GM12878 (cell line): Measurements from ENCODE around the gene IL19. TPM values are rescaled to one million over a fixed set of nuclear protein-coding genes. Genes with fewer than 3 reads are reported as not detected.

ENCODE experiments used
- BCL11A ChIP-seq: IDR thresholded peaks from 2 replicates; pipeline ENCODE4 v1.6.1; 2011; ENCODE audit warnings: low read depth, low read length
- BHLHE40 ChIP-seq, 2 experiments: fragments of 450-650 bp in 1 of 2; IDR thresholded peaks; 2 replicates each; pipeline ENCODE4 v1.6.1; 2011 to 2017; ENCODE audit warnings: low read depth in 2 of 2, borderline replicate concordance in 1 of 2, improper control_type of control experiment in 1 of 2, low read length in 1 of 2, mild to moderate bottlenecking in 1 of 2
- DPF2 ChIP-seq: fragments of 450-650 bp; IDR thresholded peaks from 2 replicates; pipeline ENCODE4 v1.6.1; 2017; ENCODE audit warnings: mild to moderate bottlenecking
- GABPA ChIP-seq: IDR thresholded peaks from 2 replicates; pipeline ENCODE4 v1.6.1; 2014; ENCODE audit warnings: antibody characterized with exemption, low read depth, mild to moderate bottlenecking, inconsistent platforms
- HCFC1 ChIP-seq: fragments of 150-350 bp; IDR thresholded peaks from 2 replicates; pipeline ENCODE4 v1.6.1; 2014; ENCODE audit warnings: low read length
- MTA2 ChIP-seq: fragments of 450-650 bp; IDR thresholded peaks from 2 replicates; pipeline ENCODE4 v1.6.1; 2016; ENCODE audit warnings: low read depth, mild to moderate bottlenecking, moderate library complexity
- MTA3 ChIP-seq: IDR thresholded peaks from 2 replicates; pipeline ENCODE4 v1.6.1; 2012; ENCODE audit warnings: low read length, inconsistent platforms, borderline replicate concordance
- NFIC ChIP-seq: IDR thresholded peaks from 2 replicates; pipeline ENCODE4 v1.6.1; 2012; ENCODE audit warnings: low read depth, mild to moderate bottlenecking, inconsistent platforms, low read length, moderate library complexity
- NFYA ChIP-seq: IDR thresholded peaks from 2 replicates; pipeline ENCODE4 v1.6.1; 2011; ENCODE audit warnings: low read depth, mild to moderate bottlenecking, low read length, improper control_type of control experiment, borderline replicate concordance
- NR2C1 ChIP-seq: fragments of 450-650 bp; IDR thresholded peaks from 2 replicates; pipeline ENCODE4 v1.6.1; 2017; ENCODE audit warnings: antibody characterized with exemption, mild to moderate bottlenecking, moderate library complexity
- NR2F1 ChIP-seq: fragments of 450-650 bp; conservative IDR thresholded peaks from 2 replicates; pipeline ENCODE4 v1.6.1; 2017; ENCODE audit warnings: mild to moderate bottlenecking
- POU2F2 ChIP-seq: IDR thresholded peaks from 3 replicates; pipeline ENCODE4 v1.6.1; 2011; ENCODE audit warnings: low read depth, mild to moderate bottlenecking, low read length, borderline replicate concordance
- RAD51 ChIP-seq: fragments of 450-650 bp; IDR thresholded peaks from 2 replicates; pipeline ENCODE4 v1.6.1; 2016; ENCODE audit warnings: moderate library complexity, mild to moderate bottlenecking, inconsistent platforms
- RCOR1 ChIP-seq: conservative IDR thresholded peaks from 2 replicates; pipeline ENCODE4 v1.6.1; 2012; ENCODE audit warnings: low read depth, low read length, improper control_type of control experiment
- RELA ChIP-seq: fragments of 450-650 bp; IDR thresholded peaks from 2 replicates; pipeline ENCODE4 v1.8.0; 2014; ENCODE audit warnings: borderline replicate concordance; ENCODE audit not compliant: partially characterized antibody
- TCF3 ChIP-seq: IDR thresholded peaks from 2 replicates; pipeline ENCODE4 v1.6.1; 2012; ENCODE audit warnings: low read depth, mild to moderate bottlenecking, low read length, borderline replicate concordance; ENCODE audit not compliant: insufficient read depth
- YBX1 ChIP-seq: fragments of 450-650 bp; IDR thresholded peaks from 2 replicates; pipeline ENCODE4 v1.6.1; 2016; ENCODE audit warnings: antibody characterized with exemption
- polyA plus RNA-seq, 11 experiments: library from polyadenylated mRNA; depleted of rRNA in 4 of 11; unstranded in 6 of 11; stranded (reverse) in 5 of 11; fragments of >200 nt; fragmentation: Nextera tagmentation in 4 of 11; fragmentation: Illumina TruSeq in 1 of 11; extraction: Ambion mirVana in 4 of 11; extraction: Trizol in 1 of 11; gene quantifications; 1 replicate in 1 of 11; 2 replicates in 10 of 11; pipeline versions ENCODE4 v1.2.1 to v1.2.3, GENCODE V29; 2011 to 2016; ENCODE audit warnings: inconsistent platforms in 2 of 11, missing spikeins in 2 of 11, low read depth in 1 of 11
- total RNA-seq, 4 experiments: library from RNA; depleted of rRNA in 3 of 4; stranded (reverse); fragments of >200 nt in 3 of 4; fragmentation: Illumina TruSeq in 1 of 4; extraction: Trizol in 1 of 4; gene quantifications; 2 replicates each; pipeline versions ENCODE4 v1.2.1 to v1.2.3, GENCODE V29; 2013 to 2021
- TF ChIP-seq, protein P1 (sequence below): fragments of 450-650 bp; IDR thresholded peaks from 2 replicates; pipeline ENCODE4 v1.6.1; 2017; ENCODE audit warnings: mild to moderate bottlenecking
- TF ChIP-seq, protein P2 (sequence below): IDR thresholded peaks from 2 replicates; pipeline ENCODE4 v1.6.1; 2011; ENCODE audit warnings: borderline replicate concordance, low read depth, mild to moderate bottlenecking, moderate library complexity, low read length; ENCODE audit not compliant: insufficient read depth, poor library complexity, severe bottlenecking
- TF ChIP-seq, protein P3 (sequence below): fragments of 450-650 bp; IDR thresholded peaks from 2 replicates; pipeline ENCODE4 v1.6.1; 2017; ENCODE audit warnings: mild to moderate bottlenecking, low read depth, inconsistent platforms; ENCODE audit not compliant: poor library complexity, severe bottlenecking
- TF ChIP-seq, protein P4 (sequence below): IDR thresholded peaks from 2 replicates; pipeline ENCODE4 v1.6.1; 2012; ENCODE audit warnings: mild to moderate bottlenecking, low read depth, low read length

The IL19 gene
- total and polyA plus RNA-seq, 10 of the 15 experiments (the other 5 are each of a cell fraction or from before 2014, with no cell fraction given) = 0.10 to 0.73 (median 0.28) TPM; not detected in 6

DNA sequence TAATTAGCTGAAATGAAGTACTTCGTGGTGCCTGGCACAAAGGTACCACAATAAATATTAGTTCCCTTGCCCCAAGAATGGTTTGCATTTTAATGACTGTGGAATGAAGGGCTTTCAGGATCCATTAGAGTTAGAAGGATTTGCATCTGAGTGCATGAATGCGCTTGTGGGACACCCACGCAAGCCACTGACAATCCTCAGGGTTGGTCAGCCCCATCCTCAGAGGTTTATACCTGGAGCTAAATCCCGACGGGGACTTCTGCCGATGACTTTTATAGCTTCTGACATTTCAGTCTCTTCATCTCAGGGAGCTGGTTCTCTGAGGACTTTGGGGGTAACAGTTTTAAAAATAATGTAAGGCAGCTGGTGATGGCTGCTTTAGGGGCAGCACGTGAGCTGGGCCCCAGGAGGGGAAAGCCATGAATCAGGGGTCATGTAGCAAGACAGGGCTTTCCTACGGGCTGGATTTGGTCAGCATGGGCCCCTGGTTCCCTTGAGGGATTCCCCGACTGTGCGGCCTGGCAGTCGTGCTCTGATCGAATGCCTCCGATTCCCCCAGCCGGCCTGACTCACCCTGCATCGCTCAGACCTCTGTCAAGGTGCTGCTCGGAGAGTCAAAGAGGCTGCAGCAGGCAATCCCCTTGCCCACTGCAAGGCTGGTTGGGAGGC, 22.5 kb downstream of the IL19 start (continued):
- TF ChIP-seq, protein P1, sequence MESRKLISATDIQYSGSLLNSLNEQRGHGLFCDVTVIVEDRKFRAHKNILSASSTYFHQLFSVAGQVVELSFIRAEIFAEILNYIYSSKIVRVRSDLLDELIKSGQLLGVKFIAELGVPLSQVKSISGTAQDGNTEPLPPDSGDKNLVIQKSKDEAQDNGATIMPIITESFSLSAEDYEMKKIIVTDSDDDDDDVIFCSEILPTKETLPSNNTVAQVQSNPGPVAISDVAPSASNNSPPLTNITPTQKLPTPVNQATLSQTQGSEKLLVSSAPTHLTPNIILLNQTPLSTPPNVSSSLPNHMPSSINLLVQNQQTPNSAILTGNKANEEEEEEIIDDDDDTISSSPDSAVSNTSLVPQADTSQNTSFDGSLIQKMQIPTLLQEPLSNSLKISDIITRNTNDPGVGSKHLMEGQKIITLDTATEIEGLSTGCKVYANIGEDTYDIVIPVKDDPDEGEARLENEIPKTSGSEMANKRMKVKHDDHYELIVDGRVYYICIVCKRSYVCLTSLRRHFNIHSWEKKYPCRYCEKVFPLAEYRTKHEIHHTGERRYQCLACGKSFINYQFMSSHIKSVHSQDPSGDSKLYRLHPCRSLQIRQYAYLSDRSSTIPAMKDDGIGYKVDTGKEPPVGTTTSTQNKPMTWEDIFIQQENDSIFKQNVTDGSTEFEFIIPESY = no peak
- TF ChIP-seq HCFC1 (0 out of 2 replicates have a peak, but pooled peaks have one; percentile 11), BCL11A (peak; percentile 34; the same call in 1 of the 2 replicates), MTA3 (peak; percentile 21; the same call in 1 of the 2 replicates), RELA (peak; percentile 84), MTA2 (peak; percentile 53; the same call in 1 of the 2 replicates), NFIC (peak; percentile 90), BHLHE40 (IDR thresholded peaks at IDR 0.05; ENCODE audit: borderline replicate concordance in 1 of 2, low read depth in 2 of 2, low read length in 1 of 2) (peak; percentile 98), YBX1 (no peak), POU2F2 (peak; percentile 45; the same call in 1 of the 3 replicates), NR2F1 (peak; percentile 90), RCOR1 (no peak), TCF3 (peak; percentile 83; the same call in 1 of the 2 replicates), DPF2 (peak; percentile 78; the same call in 1 of the 2 replicates), NR2C1 (0 out of 2 replicates have a peak, but pooled peaks have one; percentile 43), RAD51 (peak; percentile 76), NFYA (no peak), GABPA (peak; percentile 11; the same call in 1 of the 2 replicates)
- TF ChIP-seq, protein P2, sequence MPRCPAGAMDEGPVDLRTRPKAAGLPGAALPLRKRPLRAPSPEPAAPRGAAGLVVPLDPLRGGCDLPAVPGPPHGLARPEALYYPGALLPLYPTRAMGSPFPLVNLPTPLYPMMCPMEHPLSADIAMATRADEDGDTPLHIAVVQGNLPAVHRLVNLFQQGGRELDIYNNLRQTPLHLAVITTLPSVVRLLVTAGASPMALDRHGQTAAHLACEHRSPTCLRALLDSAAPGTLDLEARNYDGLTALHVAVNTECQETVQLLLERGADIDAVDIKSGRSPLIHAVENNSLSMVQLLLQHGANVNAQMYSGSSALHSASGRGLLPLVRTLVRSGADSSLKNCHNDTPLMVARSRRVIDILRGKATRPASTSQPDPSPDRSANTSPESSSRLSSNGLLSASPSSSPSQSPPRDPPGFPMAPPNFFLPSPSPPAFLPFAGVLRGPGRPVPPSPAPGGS = peak; percentile 75
- TF ChIP-seq, protein P3, sequence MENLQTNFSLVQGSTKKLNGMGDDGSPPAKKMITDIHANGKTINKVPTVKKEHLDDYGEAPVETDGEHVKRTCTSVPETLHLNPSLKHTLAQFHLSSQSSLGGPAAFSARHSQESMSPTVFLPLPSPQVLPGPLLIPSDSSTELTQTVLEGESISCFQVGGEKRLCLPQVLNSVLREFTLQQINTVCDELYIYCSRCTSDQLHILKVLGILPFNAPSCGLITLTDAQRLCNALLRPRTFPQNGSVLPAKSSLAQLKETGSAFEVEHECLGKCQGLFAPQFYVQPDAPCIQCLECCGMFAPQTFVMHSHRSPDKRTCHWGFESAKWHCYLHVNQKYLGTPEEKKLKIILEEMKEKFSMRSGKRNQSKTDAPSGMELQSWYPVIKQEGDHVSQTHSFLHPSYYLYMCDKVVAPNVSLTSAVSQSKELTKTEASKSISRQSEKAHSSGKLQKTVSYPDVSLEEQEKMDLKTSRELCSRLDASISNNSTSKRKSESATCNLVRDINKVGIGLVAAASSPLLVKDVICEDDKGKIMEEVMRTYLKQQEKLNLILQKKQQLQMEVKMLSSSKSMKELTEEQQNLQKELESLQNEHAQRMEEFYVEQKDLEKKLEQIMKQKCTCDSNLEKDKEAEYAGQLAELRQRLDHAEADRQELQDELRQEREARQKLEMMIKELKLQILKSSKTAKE = peak; percentile 84
- TF ChIP-seq, protein P4, sequence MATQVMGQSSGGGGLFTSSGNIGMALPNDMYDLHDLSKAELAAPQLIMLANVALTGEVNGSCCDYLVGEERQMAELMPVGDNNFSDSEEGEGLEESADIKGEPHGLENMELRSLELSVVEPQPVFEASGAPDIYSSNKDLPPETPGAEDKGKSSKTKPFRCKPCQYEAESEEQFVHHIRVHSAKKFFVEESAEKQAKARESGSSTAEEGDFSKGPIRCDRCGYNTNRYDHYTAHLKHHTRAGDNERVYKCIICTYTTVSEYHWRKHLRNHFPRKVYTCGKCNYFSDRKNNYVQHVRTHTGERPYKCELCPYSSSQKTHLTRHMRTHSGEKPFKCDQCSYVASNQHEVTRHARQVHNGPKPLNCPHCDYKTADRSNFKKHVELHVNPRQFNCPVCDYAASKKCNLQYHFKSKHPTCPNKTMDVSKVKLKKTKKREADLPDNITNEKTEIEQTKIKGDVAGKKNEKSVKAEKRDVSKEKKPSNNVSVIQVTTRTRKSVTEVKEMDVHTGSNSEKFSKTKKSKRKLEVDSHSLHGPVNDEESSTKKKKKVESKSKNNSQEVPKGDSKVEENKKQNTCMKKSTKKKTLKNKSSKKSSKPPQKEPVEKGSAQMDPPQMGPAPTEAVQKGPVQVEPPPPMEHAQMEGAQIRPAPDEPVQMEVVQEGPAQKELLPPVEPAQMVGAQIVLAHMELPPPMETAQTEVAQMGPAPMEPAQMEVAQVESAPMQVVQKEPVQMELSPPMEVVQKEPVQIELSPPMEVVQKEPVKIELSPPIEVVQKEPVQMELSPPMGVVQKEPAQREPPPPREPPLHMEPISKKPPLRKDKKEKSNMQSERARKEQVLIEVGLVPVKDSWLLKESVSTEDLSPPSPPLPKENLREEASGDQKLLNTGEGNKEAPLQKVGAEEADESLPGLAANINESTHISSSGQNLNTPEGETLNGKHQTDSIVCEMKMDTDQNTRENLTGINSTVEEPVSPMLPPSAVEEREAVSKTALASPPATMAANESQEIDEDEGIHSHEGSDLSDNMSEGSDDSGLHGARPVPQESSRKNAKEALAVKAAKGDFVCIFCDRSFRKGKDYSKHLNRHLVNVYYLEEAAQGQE = 0 out of 2 replicates have a peak, but pooled peaks have one; percentile 29
